ENCODE data around the gene BCOR. TPM values are rescaled to one million over a fixed set of nuclear protein-coding genes. Genes with fewer than 3 reads are reported as not detected.

Gene BCOR
- total and polyA plus RNA-seq, 9 of the 15 experiments (the other 6 are each of a cell fraction or from before 2014, with no cell fraction given), result 27.5 to 113 (median 37.6) TPM

DNA sequence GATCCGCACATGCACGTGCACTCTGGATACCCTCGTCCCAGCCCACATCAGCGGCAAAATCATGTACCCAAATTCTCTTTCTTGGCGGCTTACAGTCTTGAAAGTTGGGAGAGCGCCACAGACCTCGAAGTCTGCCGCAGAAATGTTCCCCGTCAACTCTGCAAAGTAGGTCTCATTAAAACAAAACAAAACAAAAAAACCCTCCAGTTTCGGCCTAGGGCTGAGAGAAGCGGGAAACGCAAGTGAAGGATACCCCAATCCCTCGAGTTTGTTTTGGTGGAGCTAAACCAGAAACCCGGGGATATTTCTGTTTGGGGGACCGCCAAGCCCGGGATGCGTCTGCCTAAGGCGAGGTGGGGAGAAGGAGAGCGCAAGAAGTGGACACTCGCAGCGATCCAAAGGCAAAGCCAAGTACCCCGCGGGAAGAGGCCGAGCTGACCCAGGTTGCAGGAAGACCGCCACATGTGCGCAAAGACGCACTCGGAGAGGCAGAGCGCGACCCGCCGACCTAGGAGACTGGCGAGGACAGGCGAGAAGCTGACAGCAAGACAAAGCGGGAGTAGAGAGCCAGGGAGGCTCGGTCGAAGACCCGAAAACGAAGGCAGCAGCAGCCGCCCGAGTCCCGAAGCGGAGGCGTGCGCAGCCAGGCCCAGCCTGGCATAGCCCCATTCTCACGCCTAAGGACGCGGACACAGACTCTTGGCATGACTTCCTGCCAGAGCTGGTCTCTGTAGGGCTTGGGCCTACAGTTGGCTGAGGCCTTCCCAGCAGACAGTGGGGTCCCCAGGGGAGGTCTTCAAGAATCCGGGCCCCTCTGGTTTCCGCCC, 49.6 kb upstream of the BCOR start:
- CTCF ChIA-PET (ENCODE audit: low intra/inter-chr PET ratio), result no interaction called here
- no peak overlapping the region for H3K4me3 ChIP-seq
- FAIRE-seq, result no peak

More for the DNA sequence above, 49.6 kb upstream of the BCOR start:
- BruUV-seq (replicated peaks), result no TSS peak
- TF ChIP-seq, protein P1, sequence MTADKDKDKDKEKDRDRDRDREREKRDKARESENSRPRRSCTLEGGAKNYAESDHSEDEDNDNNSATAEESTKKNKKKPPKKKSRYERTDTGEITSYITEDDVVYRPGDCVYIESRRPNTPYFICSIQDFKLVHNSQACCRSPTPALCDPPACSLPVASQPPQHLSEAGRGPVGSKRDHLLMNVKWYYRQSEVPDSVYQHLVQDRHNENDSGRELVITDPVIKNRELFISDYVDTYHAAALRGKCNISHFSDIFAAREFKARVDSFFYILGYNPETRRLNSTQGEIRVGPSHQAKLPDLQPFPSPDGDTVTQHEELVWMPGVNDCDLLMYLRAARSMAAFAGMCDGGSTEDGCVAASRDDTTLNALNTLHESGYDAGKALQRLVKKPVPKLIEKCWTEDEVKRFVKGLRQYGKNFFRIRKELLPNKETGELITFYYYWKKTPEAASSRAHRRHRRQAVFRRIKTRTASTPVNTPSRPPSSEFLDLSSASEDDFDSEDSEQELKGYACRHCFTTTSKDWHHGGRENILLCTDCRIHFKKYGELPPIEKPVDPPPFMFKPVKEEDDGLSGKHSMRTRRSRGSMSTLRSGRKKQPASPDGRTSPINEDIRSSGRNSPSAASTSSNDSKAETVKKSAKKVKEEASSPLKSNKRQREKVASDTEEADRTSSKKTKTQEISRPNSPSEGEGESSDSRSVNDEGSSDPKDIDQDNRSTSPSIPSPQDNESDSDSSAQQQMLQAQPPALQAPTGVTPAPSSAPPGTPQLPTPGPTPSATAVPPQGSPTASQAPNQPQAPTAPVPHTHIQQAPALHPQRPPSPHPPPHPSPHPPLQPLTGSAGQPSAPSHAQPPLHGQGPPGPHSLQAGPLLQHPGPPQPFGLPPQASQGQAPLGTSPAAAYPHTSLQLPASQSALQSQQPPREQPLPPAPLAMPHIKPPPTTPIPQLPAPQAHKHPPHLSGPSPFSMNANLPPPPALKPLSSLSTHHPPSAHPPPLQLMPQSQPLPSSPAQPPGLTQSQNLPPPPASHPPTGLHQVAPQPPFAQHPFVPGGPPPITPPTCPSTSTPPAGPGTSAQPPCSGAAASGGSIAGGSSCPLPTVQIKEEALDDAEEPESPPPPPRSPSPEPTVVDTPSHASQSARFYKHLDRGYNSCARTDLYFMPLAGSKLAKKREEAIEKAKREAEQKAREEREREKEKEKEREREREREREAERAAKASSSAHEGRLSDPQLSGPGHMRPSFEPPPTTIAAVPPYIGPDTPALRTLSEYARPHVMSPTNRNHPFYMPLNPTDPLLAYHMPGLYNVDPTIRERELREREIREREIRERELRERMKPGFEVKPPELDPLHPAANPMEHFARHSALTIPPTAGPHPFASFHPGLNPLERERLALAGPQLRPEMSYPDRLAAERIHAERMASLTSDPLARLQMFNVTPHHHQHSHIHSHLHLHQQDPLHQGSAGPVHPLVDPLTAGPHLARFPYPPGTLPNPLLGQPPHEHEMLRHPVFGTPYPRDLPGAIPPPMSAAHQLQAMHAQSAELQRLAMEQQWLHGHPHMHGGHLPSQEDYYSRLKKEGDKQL (CRISPR knock-in tag; IDR thresholded peaks at IDR 0.05; ENCODE audit: borderline replicate concordance), result no peak
- TF ChIP-seq, protein P2, sequence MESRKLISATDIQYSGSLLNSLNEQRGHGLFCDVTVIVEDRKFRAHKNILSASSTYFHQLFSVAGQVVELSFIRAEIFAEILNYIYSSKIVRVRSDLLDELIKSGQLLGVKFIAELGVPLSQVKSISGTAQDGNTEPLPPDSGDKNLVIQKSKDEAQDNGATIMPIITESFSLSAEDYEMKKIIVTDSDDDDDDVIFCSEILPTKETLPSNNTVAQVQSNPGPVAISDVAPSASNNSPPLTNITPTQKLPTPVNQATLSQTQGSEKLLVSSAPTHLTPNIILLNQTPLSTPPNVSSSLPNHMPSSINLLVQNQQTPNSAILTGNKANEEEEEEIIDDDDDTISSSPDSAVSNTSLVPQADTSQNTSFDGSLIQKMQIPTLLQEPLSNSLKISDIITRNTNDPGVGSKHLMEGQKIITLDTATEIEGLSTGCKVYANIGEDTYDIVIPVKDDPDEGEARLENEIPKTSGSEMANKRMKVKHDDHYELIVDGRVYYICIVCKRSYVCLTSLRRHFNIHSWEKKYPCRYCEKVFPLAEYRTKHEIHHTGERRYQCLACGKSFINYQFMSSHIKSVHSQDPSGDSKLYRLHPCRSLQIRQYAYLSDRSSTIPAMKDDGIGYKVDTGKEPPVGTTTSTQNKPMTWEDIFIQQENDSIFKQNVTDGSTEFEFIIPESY (CRISPR knock-in tag; IDR thresholded peaks at IDR 0.05), result peak; percentile 88
- no peak for TF ChIP-seq ZNF3 (CRISPR knock-in tag; IDR thresholded peaks at IDR 0.05)
- Histone ChIP-seq H4K20me1 (replicated peaks; ENCODE audit: control insufficient read depth, insufficient read depth, low read length) (no peaks in the 10 kb centered on the region), H3K27ac (ENCODE audit: extremely low read depth, low read depth, low read length) (peak overlapping the region; percentile 83), H3K9me3 (replicated peaks; ENCODE audit: control insufficient read depth, insufficient read depth, low read depth, low read length) (no peaks in the 10 kb centered on the region), H3K4me2 (ENCODE audit: insufficient read depth, low read length) (peak overlapping the region; percentile 72), H3K36me3 (ENCODE audit: control insufficient read depth, insufficient read depth, low read length) (no peaks in the 10 kb centered on the region), H3K4me1 (replicated peaks in 1 of 2; ENCODE audit: control insufficient read depth in 2 of 2, insufficient read depth in 2 of 2, low read length in 2 of 2) (peaks cover 40 to 71% of the 10 kb centered on the region in 2 experiments), H2AFZ (ENCODE audit: low read depth, low read length) (no peak overlapping the region), H3K9me1 (ENCODE audit: control insufficient read depth, insufficient read depth, low read length) (no peaks in the 10 kb centered on the region), H3K79me2 (ENCODE audit: control insufficient read depth, insufficient read depth, low read length) (peaks cover 43% of the 10 kb centered on the region), H3K27me3 (ENCODE audit: control insufficient read depth in 2 of 2, insufficient read depth in 2 of 2, low read length in 2 of 2) (no peaks in the 10 kb centered on the region), H3K9ac (ENCODE audit: insufficient read depth in 1 of 2, low read depth in 2 of 2, low read length in 2 of 2) (peak overlapping the region; percentile 69 to 87)
- 94% methylated on average over 19 of the region's 50 CpGs for WGBS (ENCODE audit: insufficient coverage, low coverage, missing lambda C conversion rate)
- DNase-seq (ENCODE audit: extremely low read depth in 1 of 4, low spot score in 3 of 4), result no peak
- intact Hi-C loops (cut with micrococcal nuclease) (no loop called here), in situ Hi-C loops (cut with MboI) (no loop called here)
- no peak for ATAC-seq
- POLR2A ChIA-PET, result interaction anchor here (0.8 kb wide), 2 partner anchors 13 to 50 kb away, joined by 3 to 5 read pairs; partner anchors contain the start of gene BCOR
